Measurements from ENCODE around the gene PCNX2.

DNA sequence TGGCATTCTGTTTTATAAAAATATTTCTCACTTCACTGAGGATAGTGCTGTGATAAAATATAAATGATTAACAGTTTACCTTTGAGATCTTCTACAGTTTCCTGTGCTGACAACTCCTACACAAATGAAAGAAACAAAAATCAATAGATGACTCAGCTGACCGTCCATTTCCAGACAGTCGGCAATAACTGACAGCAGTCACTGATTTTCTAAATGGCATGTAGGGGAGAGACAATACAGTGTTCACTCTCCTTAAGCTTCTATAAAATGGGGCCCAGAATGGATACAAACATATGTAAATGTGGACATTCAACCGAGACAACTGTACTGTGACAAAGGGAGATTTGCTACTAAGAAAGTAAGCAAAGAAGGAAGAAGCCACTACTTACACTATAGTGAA lies 34.3 kb downstream of the PCNX2 start:
- TF ChIP-seq CTCF (IDR thresholded peaks at IDR 0.05) (no peak), POLR2A (IDR thresholded peaks at IDR 0.05) (no peak)

Measured in heart left ventricle (tissue), 13 donors.